AG04449 (cell line): ENCODE data around the gene KRT25.

Experiments used
- CTCF ChIA-PET: fragments of 350-600 bp; formaldehyde crosslinking; extraction: SDS; loops from one replicate; lab custom pipeline; 2021; ENCODE audit warnings: antibody characterized with exemption; lab: Yijun Ruan, JAX
- POLR2A ChIA-PET: fragments of 400-600, 350-600 bp; formaldehyde crosslinking; extraction: SDS; loops from one replicate; lab custom pipeline; 2020; ENCODE audit warnings: antibody characterized with exemption, inconsistent platforms; lab: Yijun Ruan, JAX
- DNase-seq: peaks from one replicate; pipeline ENCODE4 v3.0.0-alpha.2; 2010; ENCODE audit warnings: low read depth, low spot score
- H3K4me3 ChIP-seq: 2 replicates; pipeline ENCODE4 v1.5.1; 2011; ENCODE audit warnings: low read depth, mild to moderate bottlenecking, control low read depth, low read length
- TF ChIP-seq, protein P1 (sequence below): IDR thresholded peaks from one replicate; pipeline ENCODE4 v1.5.1; 2011; ENCODE audit warnings: mild to moderate bottlenecking, moderate library complexity, low read length, control low read depth, inconsistent platforms; ENCODE audit not compliant: insufficient read depth; ENCODE audit errors: missing control alignments

Gene KRT25, protein sequence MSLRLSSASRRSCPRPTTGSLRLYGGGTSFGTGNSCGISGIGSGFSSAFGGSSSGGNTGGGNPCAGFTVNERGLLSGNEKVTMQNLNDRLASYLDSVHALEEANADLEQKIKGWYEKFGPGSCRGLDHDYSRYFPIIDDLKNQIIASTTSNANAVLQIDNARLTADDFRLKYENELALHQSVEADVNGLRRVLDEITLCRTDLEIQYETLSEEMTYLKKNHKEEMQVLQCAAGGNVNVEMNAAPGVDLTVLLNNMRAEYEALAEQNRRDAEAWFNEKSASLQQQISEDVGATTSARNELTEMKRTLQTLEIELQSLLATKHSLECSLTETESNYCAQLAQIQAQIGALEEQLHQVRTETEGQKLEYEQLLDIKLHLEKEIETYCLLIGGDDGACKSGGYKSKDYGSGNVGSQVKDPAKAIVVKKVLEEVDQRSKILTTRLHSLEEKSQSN

DNA sequence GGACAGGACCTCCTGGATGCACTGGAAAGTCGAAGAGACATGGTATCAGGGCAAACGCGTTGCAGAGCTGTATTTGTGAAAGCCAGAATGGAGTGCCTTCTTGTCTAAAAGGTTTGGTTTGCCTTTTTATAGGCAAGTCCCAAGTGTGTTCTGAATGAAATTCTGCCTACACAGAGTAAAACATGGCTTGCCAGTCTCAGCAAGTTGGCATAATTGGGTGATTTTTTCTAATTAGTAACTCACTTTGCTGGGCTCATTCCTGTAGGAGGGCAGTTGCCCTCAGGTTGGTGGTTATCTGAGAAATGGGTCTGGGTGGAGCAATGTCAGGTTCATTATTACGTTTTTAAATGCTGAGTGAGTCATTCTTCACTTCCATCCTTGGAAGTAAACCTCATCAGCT lies at the start of gene KRT25:
Gene KRT25, minus strand, starts transcription at position 101 of the 400 bp plus-strand sequence. Its CDS starts 60 bp downstream, at position 41.
- POLR2A ChIA-PET: no interaction called here

DNA sequence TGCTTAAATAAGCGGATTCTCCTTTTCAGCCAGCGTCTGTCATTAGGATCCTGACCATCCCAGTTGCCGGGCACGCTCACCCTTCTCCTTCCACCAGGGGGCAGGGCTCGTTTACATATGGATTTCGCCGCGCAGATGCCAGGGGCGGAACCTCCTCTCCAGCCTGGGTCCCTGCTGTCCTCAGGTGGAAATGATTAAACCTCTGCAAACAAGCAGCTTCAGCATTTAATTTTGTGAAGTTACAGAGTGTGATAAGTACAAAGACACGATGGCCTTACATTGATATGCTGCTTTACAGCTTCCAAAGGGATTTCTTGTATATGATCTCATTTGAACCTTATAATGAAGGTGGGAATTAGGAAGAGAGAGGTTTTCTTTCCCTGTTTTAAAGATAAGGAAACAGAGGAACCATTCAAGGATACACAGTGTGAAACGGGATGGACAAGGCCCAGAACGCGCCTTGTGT lies 48.5 kb upstream of the KRT25 start:
- no peak overlapping the region for H3K4me3 ChIP-seq
- DNase-seq: no peak
- TF ChIP-seq, protein P1, sequence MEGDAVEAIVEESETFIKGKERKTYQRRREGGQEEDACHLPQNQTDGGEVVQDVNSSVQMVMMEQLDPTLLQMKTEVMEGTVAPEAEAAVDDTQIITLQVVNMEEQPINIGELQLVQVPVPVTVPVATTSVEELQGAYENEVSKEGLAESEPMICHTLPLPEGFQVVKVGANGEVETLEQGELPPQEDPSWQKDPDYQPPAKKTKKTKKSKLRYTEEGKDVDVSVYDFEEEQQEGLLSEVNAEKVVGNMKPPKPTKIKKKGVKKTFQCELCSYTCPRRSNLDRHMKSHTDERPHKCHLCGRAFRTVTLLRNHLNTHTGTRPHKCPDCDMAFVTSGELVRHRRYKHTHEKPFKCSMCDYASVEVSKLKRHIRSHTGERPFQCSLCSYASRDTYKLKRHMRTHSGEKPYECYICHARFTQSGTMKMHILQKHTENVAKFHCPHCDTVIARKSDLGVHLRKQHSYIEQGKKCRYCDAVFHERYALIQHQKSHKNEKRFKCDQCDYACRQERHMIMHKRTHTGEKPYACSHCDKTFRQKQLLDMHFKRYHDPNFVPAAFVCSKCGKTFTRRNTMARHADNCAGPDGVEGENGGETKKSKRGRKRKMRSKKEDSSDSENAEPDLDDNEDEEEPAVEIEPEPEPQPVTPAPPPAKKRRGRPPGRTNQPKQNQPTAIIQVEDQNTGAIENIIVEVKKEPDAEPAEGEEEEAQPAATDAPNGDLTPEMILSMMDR: peak; percentile 92
- ChIA-PET POLR2A (no interaction called here), CTCF (interaction anchor here (0.6 to 12.5 kb wide), 31 partner anchors 9 to 882 kb away, joined by 3 to 325 read pairs (median 4); partner anchors contain the start of genes KRT10 and SMARCE1)

More for the DNA sequence above, at the start of gene KRT25:
- no peak within 1 kb of the TSS for H3K4me3 ChIP-seq
- CTCF ChIA-PET: no interaction called here
- TF ChIP-seq, protein P1: no peak
- no peak for DNase-seq

DNA sequence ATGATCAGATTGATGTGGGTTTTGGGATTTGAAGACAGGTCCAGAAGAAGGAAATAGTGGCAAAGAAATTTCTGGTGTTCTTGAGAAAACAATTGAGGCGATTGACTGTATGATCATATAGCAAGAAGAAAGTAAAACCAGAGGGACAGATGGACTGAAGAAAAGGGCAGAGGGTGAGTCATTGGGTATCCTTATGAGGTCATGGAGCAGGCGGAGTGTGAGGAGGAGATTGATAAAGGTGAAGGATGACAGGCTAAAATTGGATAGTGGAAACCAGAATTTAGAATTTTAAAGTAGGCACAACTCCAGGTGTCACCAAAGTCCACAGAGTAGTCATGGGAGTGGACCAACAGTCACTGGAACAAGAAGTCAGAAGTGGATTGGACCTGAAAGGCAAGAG lies 46.0 kb upstream of the KRT25 start:
- CTCF ChIA-PET: interaction anchor here (2.1 to 12.5 kb wide), 3 partner anchors 55 to 864 kb away, joined by 4 to 325 read pairs (median 22); no protein-coding TSS in a partner anchor
- POLR2A ChIA-PET: no interaction called here
- TF ChIP-seq, protein P1: no peak
- H3K4me3 ChIP-seq: no peak overlapping the region
- no peak for DNase-seq

DNA sequence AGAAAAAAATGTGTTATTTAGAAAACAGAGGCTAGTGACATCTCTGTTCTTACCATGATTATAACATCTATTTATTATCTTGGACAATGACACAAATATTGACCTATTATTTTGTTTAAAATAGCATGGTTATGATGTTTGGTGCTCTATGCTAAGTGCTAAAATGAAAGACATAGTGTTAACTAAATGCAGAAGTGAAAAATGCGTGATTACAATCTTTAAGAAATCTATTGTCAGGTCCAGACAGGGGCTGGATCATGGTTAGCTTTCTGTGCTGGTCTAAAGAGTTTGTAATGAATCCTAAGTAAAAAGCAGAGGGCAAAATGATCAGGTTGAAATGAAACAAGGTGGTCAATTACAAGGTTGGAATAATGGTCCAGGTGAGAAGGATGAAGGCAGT lies 45.2 kb upstream of the KRT25 start:
- CTCF ChIA-PET: interaction anchor here (1.8 to 2.1 kb wide), 2 partner anchors 750 to 863 kb away, joined by 4 to 8 read pairs; no protein-coding TSS in a partner anchor
- POLR2A ChIA-PET: no interaction called here
- TF ChIP-seq, protein P1: no peak
- DNase-seq: no peak
- no peak overlapping the region for H3K4me3 ChIP-seq

DNA sequence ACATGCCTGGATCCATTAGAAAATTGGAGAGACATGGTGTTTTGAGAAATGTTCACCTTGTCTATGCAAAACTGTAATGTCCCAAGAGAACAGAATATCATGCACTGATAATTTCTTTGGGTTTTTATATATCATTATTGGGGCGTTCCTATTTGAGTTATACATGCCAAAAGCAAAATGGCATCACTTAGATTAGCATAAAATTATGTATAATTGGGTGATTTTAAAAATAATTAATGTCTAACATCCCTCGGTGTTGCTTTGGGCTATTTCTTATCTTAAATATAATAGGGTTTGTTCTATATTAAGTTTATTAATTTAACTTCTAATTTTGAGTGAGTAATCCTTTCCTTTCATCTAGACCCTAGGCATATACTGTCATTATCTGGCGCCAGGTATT lies 44.7 kb upstream of the KRT25 start, which contains the start of gene KRT28:
Gene KRT28, minus strand, starts transcription at position 101 of the 400 bp plus-strand sequence. Its CDS starts 66 bp downstream, at position 35.
- CTCF ChIA-PET: interaction anchor here (1.3 to 2.1 kb wide), 3 partner anchors 750 to 866 kb away, joined by 3 to 8 read pairs (median 4); no protein-coding TSS in a partner anchor
- POLR2A ChIA-PET: no interaction called here
- no peak for DNase-seq

More for the DNA sequence above, 44.7 kb upstream of the KRT25 start, which contains the start of gene KRT28:
- no peak within 1 kb of the TSS for H3K4me3 ChIP-seq
- TF ChIP-seq, protein P1: no peak
